IMR-90 (cell line): ENCODE results near the gene EPB41L5. TPM values are rescaled to one million over a fixed set of nuclear protein-coding genes. Genes with fewer than 3 reads are reported as not detected.
A peak's percentile ranks its signal among the peaks of the same experiment; 100 is the strongest.

Experiments used
- ATAC-seq: fragments of 200-7000 bp; cut with Tn5 transposase; 2 replicates; pipeline ENCODE4 v1.9.1; 2020; ENCODE audit warnings: low read depth, mild to moderate bottlenecking, moderate library complexity
- BruUV-seq: library from RNA; stranded (reverse); fragments of 400-500 nt; replicated peaks from 2 replicates; lab custom pipeline; 2021; lab: Mats Ljungman, UMichigan
- CTCF ChIA-PET: fragments of 300-600 bp; formaldehyde crosslinking; extraction: SDS; loops from one replicate; lab custom pipeline; 2021; ENCODE audit warnings: antibody characterized with exemption; lab: Yijun Ruan, JAX
- POLR2A ChIA-PET: fragments of 300-600 bp; sonication (Branson Sonifier 250); formaldehyde crosslinking; loops from one replicate; lab custom pipeline; 2022; ENCODE audit warnings: antibody characterized with exemption; ENCODE audit not compliant: unreplicated experiment; lab: Charles Lee
- DNase-seq: peaks from one replicate; pipeline ENCODE4 v3.0.0; 2013
- H2AFZ ChIP-seq: replicated peaks from 2 replicates; pipeline ENCODE3; 2013; ENCODE audit warnings: low read length, mild to moderate bottlenecking; ENCODE audit not compliant: poor library complexity
- H2AK5ac ChIP-seq: 2 replicates; pipeline ENCODE4 v1.6.1; 2013; ENCODE audit warnings: low read depth, low read length, inconsistent platforms
- H2AK9ac ChIP-seq: replicated peaks from 2 replicates; pipeline ENCODE3; 2013; ENCODE audit warnings: mild to moderate bottlenecking, low read depth, low read length, moderate library complexity; ENCODE audit not compliant: poor library complexity
- H2BK120ac ChIP-seq: 2 replicates; pipeline ENCODE4 v1.6.1; 2013; ENCODE audit warnings: low read depth, low read length, inconsistent platforms
- H2BK15ac ChIP-seq: 3 replicates; pipeline ENCODE4 v1.6.1; 2013; ENCODE audit warnings: low read depth, low read length, inconsistent platforms
- H2BK20ac ChIP-seq: 2 replicates; pipeline ENCODE4 v1.6.1; 2013; ENCODE audit warnings: low read depth, mild to moderate bottlenecking, inconsistent platforms, low read length, moderate library complexity
- H2BK5ac ChIP-seq: 2 replicates; pipeline ENCODE4 v1.6.1; 2013; ENCODE audit warnings: mild to moderate bottlenecking, low read depth, low read length, inconsistent platforms; ENCODE audit not compliant: poor library complexity, severe bottlenecking
- H3K14ac ChIP-seq: replicated peaks from 2 replicates; pipeline ENCODE4 v1.6.1; 2013; ENCODE audit warnings: low read depth, low read length, inconsistent platforms
- H3K18ac ChIP-seq: 2 replicates; pipeline ENCODE4 v1.6.1; 2013; ENCODE audit warnings: low read depth, low read length, control low read depth
- H3K23ac ChIP-seq: 2 replicates; pipeline ENCODE4 v1.6.1; 2013; ENCODE audit warnings: low read depth, low read length, inconsistent platforms
- H3K27ac ChIP-seq: 2 replicates; pipeline ENCODE4 v1.5.1; 2013; ENCODE audit warnings: mild to moderate bottlenecking, control low read depth, low read length; ENCODE audit not compliant: insufficient read depth
- H3K27me3 ChIP-seq: 2 replicates; pipeline ENCODE4 v1.6.1; 2013; ENCODE audit warnings: low read length; ENCODE audit not compliant: control insufficient read depth, insufficient read depth
- H3K36me3 ChIP-seq: 2 replicates; pipeline ENCODE4 v1.6.1; 2013; ENCODE audit warnings: low read length, mixed read lengths; ENCODE audit not compliant: control insufficient read depth, insufficient read depth
- H3K4ac ChIP-seq: 2 replicates; pipeline ENCODE4 v1.6.1; 2013; ENCODE audit warnings: low read depth, low read length, inconsistent platforms
- H3K4me1 ChIP-seq: 2 replicates; pipeline ENCODE4 v1.6.1; 2013; ENCODE audit warnings: low read length, mixed read lengths; ENCODE audit not compliant: control insufficient read depth, insufficient read depth
- H3K4me2 ChIP-seq: 2 replicates; pipeline ENCODE4 v1.6.1; 2013; ENCODE audit warnings: low read depth, mild to moderate bottlenecking, control low read depth, low read length, moderate library complexity
- H3K4me3 ChIP-seq: 2 replicates; pipeline ENCODE4 v1.5.1; 2013; ENCODE audit warnings: low read depth, mild to moderate bottlenecking, control low read depth, low read length, moderate library complexity; ENCODE audit not compliant: insufficient read depth
- H3K56ac ChIP-seq: 2 replicates; pipeline ENCODE4 v1.6.1; 2013; ENCODE audit warnings: low read length, inconsistent platforms; ENCODE audit not compliant: insufficient read depth; ENCODE audit errors: extremely low read depth
- H3K79me1 ChIP-seq, 2 experiments: 2 replicates each; pipeline ENCODE4 v1.6.1; 2013; ENCODE audit warnings: low read length in 2 of 2, inconsistent platforms in 1 of 2, low read depth in 1 of 2
- H3K9ac ChIP-seq: 2 replicates; pipeline ENCODE4 v1.6.1; 2013; ENCODE audit warnings: low read depth, low read length, control low read depth
- H3K9me1 ChIP-seq: 2 replicates; pipeline ENCODE4 v1.6.1; 2013; ENCODE audit warnings: low read length, inconsistent platforms; ENCODE audit not compliant: insufficient read depth
- H3K9me3 ChIP-seq: 2 replicates; pipeline ENCODE4 v1.6.1; 2013; ENCODE audit warnings: low read length; ENCODE audit not compliant: control insufficient read depth, insufficient read depth
- H4K20me1 ChIP-seq: 2 replicates; pipeline ENCODE4 v1.6.1; 2013; ENCODE audit warnings: low read length, inconsistent platforms; ENCODE audit not compliant: insufficient read depth
- H4K5ac ChIP-seq: 2 replicates; pipeline ENCODE4 v1.6.1; 2013; ENCODE audit warnings: mild to moderate bottlenecking, low read depth, low read length, control low read depth
- H4K8ac ChIP-seq, 2 experiments: 2 replicates each; pipeline ENCODE4 v1.6.1; 2013; ENCODE audit warnings: low read depth in 2 of 2, low read length in 2 of 2, control low read depth in 1 of 2, inconsistent platforms in 1 of 2
- H4K91ac ChIP-seq: 2 replicates; pipeline ENCODE4 v1.6.1; 2013; ENCODE audit warnings: low read depth, low read length, inconsistent platforms; ENCODE audit not compliant: insufficient read depth
- BHLHE40 ChIP-seq: fragments of 150-350 bp; IDR thresholded peaks from 2 replicates; pipeline ENCODE4 v1.6.1; 2016; ENCODE audit warnings: mild to moderate bottlenecking, low read depth, low read length
- CEBPB ChIP-seq: IDR thresholded peaks from 2 replicates; pipeline ENCODE4 v1.6.1; 2012; ENCODE audit warnings: low read depth, low read length, improper control_type of control experiment
- MAFK ChIP-seq: IDR thresholded peaks from 2 replicates; pipeline ENCODE4 v1.6.1; 2012; ENCODE audit warnings: low read depth, low read length, improper control_type of control experiment
- dilution Hi-C: fragments of 300-500 bp; cut with HindIII; formaldehyde crosslinking; loops from one replicate; pipeline ENCODE4 v1.14.3; 2018; ENCODE audit warnings: low sequenced_read_pairs; ENCODE audit not compliant: unreplicated experiment
- in situ Hi-C: fragments of 300-500 bp; cut with MboI; formaldehyde crosslinking; loops from 3 replicates; pipeline ENCODE4 v1.14.3; 2019; ENCODE audit warnings: low sequenced_read_pairs, inconsistent platforms, mixed read lengths
- intact Hi-C: fragments of 100-400 bp; cut with micrococcal nuclease; formaldehyde crosslinking; loops from 2 replicates; pipeline ENCODE4 v1.10.0; 2022
- polyA plus RNA-seq, 3 experiments: library from polyadenylated mRNA; depleted of rRNA; stranded (reverse); fragments of >200 nt; gene quantifications; 2 replicates each; pipeline ENCODE4 v1.2.3, GENCODE V29; 2012; ENCODE audit warnings: low replicate concordance in 1 of 3
- total RNA-seq: library from RNA; depleted of rRNA; stranded (reverse); fragments of >200 nt; gene quantifications from 2 replicates; pipeline ENCODE4 v1.2.3, GENCODE V29; 2012

Gene EPB41L5
- total and polyA plus RNA-seq, 2 of the 4 experiments (the other 2 are of a cell fraction) = 5.1 to 10.6 TPM

DNA sequence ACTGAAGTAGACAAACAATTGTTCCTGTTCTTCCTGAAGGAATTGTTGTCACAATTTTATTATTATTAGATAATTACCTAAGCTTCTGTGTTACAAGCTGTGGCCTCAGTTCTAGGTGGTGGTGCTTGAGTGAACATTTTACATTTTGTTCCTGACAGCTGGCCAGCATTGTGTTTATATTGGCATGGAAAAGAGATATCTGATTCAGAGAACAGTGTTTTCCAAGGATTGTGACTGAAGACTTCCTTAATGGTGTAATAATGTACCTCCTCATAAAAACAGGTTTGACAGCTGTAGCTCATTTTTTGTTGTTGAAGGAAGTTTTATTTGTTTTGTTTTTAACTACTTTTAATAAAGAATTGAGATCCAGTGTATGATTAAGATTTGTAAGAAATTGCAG, 95.2 kb downstream of the EPB41L5 start:
- Histone ChIP-seq H3K4ac (no peak overlapping the region), H2BK20ac (no peak overlapping the region), H2AFZ (no peak overlapping the region), H3K9me1 (no peaks in the 10 kb centered on the region; the same call in 1 of the 2 replicates), H3K4me1 (peaks cover 4% of the 10 kb centered on the region), H3K14ac (no peak overlapping the region), H2BK15ac (no peak overlapping the region), H4K5ac (no peak overlapping the region), H4K91ac (no peak overlapping the region), H3K4me3 (no peak overlapping the region), H3K56ac (no peak overlapping the region), H2BK120ac (no peak overlapping the region), H3K27ac (no peak overlapping the region), H3K9me3 (no peaks in the 10 kb centered on the region), H3K27me3 (no peaks in the 10 kb centered on the region), H2BK5ac (peak overlapping the region; percentile 47), H3K23ac (no peak overlapping the region), H3K4me2 (no peak overlapping the region), H4K8ac (no peak overlapping the region), H3K9ac (no peak overlapping the region), H3K36me3 (no peaks in the 10 kb centered on the region), H3K79me1 (peaks cover 0 to 5% of the 10 kb centered on the region in 2 experiments; a peak in 1 of 4 replicates), H2AK9ac (no peak overlapping the region), H2AK5ac (no peak overlapping the region), H3K18ac (no peak overlapping the region), H4K20me1 (no peaks in the 10 kb centered on the region)
- DNase-seq (peak; percentile 83), ATAC-seq (no peak)
- BruUV-seq = no TSS peak
- intact Hi-C loops (loop anchor here (2.0 to 5.0 kb wide), 3 partner anchors 205 to 574 kb away; no protein-coding TSS in a partner anchor), dilution Hi-C loops (no loop called here), in situ Hi-C loops (no loop called here)
- POLR2A ChIA-PET = no interaction called here
- CTCF ChIA-PET = interaction anchor here (0.5 to 3.6 kb wide), 4 partner anchors 9 to 1616 kb away, joined by 3 to 36 read pairs (median 3); no protein-coding TSS in a partner anchor
- TF ChIP-seq BHLHE40 (no peak), CEBPB (peak; percentile 18; the same call in 1 of the 2 replicates), MAFK (no peak)
